Esophagus muscularis mucosa (tissue), 4 donors: ENCODE measurements around the gene CCDC169. TPM values are rescaled to one million over a fixed set of nuclear protein-coding genes. Genes with fewer than 3 reads are reported as not detected.

Experiments
- DNase-seq: peaks from one replicate; pipeline ENCODE4 v3.0.0-alpha.2; 2017; ENCODE audit errors: extremely low spot score
- H3K27ac ChIP-seq, 4 donors: fragments of 200-600 bp; sonication (generic); replicated peaks in 1 of 4; 1 replicate in 3 of 4; 2 replicates in 1 of 4; pipeline ENCODE4 v1.5.1; 2016 to 2019; ENCODE audit warnings: mild to moderate bottlenecking in 1 of 4
- H3K27me3 ChIP-seq, 4 donors: fragments of 200-600 bp; sonication (generic); one replicate each; pipeline versions ENCODE4 v1.5.1 to v1.6.0; 2016 to 2019
- H3K36me3 ChIP-seq, 4 donors: fragments of 200-600 bp; sonication (generic); one replicate each; pipeline ENCODE4 v1.5.1; 2016 to 2019
- H3K4me1 ChIP-seq, 4 donors: fragments of 200-600 bp; sonication (generic); one replicate each; pipeline ENCODE4 v1.5.1; 2016 to 2019
- H3K4me3 ChIP-seq, 4 donors: fragments of 200-600 bp; sonication (generic); 1 replicate in 2 of 4; 2 replicates in 2 of 4; pipeline ENCODE4 v1.5.1; 2016 to 2019; ENCODE audit warnings: mild to moderate bottlenecking in 4 of 4, moderate library complexity in 1 of 4
- H3K9me3 ChIP-seq, 4 donors: fragments of 200-600 bp; sonication (generic); 1 replicate in 3 of 4; 2 replicates in 1 of 4; pipeline ENCODE4 v1.5.1; 2016 to 2019
- CTCF ChIP-seq, 3 experiments: fragments of 200-600 bp in 2 of 3; fragments of 450-650 bp in 1 of 3; sonication (generic) in 2 of 3; IDR thresholded peaks; one replicate each; pipeline ENCODE4 v1.5.1; 2017 to 2019; ENCODE audit warnings: antibody characterized with exemption in 3 of 3, mild to moderate bottlenecking in 2 of 3, moderate library complexity in 1 of 3
- EP300 ChIP-seq: sonication (generic); formaldehyde crosslinking; IDR thresholded peaks from one replicate; pipeline ENCODE4 v1.6.1; 2017; ENCODE audit warnings: antibody characterized with exemption
- POLR2A ChIP-seq: fragments of 450-650 bp; IDR thresholded peaks from one replicate; pipeline ENCODE4 v1.6.1; 2017; ENCODE audit warnings: antibody characterized with exemption, moderate library complexity, mild to moderate bottlenecking, low read depth
- POLR2AphosphoS5 ChIP-seq, 2 donors: sonication (generic); formaldehyde crosslinking; IDR thresholded peaks; one replicate each; pipeline ENCODE4 v1.6.1; 2017; ENCODE audit warnings: antibody characterized with exemption in 2 of 2
- WGBS: methylation state at CpG from one replicate; pipeline ENCODE4 v1.1.5; 2018; 5-methylcytosine and 5-hydroxymethylcytosine counted together
- intact Hi-C: fragments of 100-400 bp; cut with DNase I; formaldehyde crosslinking; loops from one replicate; pipeline ENCODE4 v1.15.1; 2023
- total RNA-seq, 4 donors: library from RNA; depleted of rRNA; stranded (reverse); fragments of >200 nt; gene quantifications; one replicate each; pipeline versions ENCODE4 v1.1.0 to v1.2.1, GENCODE V29; 2016

Gene CCDC169
- total RNA-seq, 4 donors from 2014 or later = 0.42 to 1.6 (median 0.84) TPM

- Histone ChIP-seq H3K4me1 (peaks cover 0 to 9% (median 0%) of the 10 kb centered on the region in 4 donors), H3K27ac (no peak overlapping the region), H3K36me3 (no peaks in the 10 kb centered on the region), H3K4me3 (no peak overlapping the region), H3K27me3 (no peaks in the 10 kb centered on the region), H3K9me3 (no peaks in the 10 kb centered on the region)
- peak; percentile 76 to 86 (median 86) for TF ChIP-seq CTCF (IDR thresholded peaks at IDR 0.05)
- no peak for TF ChIP-seq POLR2AphosphoS5 (IDR thresholded peaks at IDR 0.05)
- intact Hi-C loops = loop anchor here (5.0 kb wide), 3 partner anchors 59 to 454 kb away; no protein-coding TSS in a partner anchor
- WGBS = 43% methylated on average over 6 of the region's 6 CpGs
- no peak for DNase-seq
Measured at GRCh38 chr13:36282821-36283432, 14.7 kb downstream of the CCDC169 start.

GRCh38 chr13:36275190-36276002 lies 22.2 kb downstream of the CCDC169 start:
- no peak for DNase-seq
- Histone ChIP-seq H3K36me3 (no peaks in the 10 kb centered on the region), H3K4me3 (no peak overlapping the region), H3K9me3 (no peaks in the 10 kb centered on the region), H3K27me3 (no peaks in the 10 kb centered on the region), H3K4me1 (no peaks in the 10 kb centered on the region), H3K27ac (no peak overlapping the region)
- WGBS = 62% methylated on average over 3 of the region's 3 CpGs
- intact Hi-C loops = loop anchor here (1.0 to 5.0 kb wide), 2 partner anchors 143 to 297 kb away; partner anchors contain the start of gene DCLK1
- TF ChIP-seq EP300 (no peak), CTCF (IDR thresholded peaks at IDR 0.05) (peak; percentile 60 to 73 (median 64))

- intact Hi-C loops = no loop called here
- no peaks in the 10 kb centered on the region for H3K27me3 ChIP-seq
- no peak overlapping the region for H3K27ac ChIP-seq
- TF ChIP-seq EP300 = no peak
- no peak for TF ChIP-seq POLR2AphosphoS5 (IDR thresholded peaks at IDR 0.05)
- no peak for TF ChIP-seq CTCF (IDR thresholded peaks at IDR 0.05)
- no peak for TF ChIP-seq POLR2A
- no peaks in the 10 kb centered on the region for H3K36me3 ChIP-seq
- 95% methylated on average over 2 of the region's 2 CpGs for WGBS
- H3K9me3 ChIP-seq = no peaks in the 10 kb centered on the region
- no peaks in the 10 kb centered on the region for H3K4me1 ChIP-seq
- no peak overlapping the region for H3K4me3 ChIP-seq
- DNase-seq = no peak
Measured at GRCh38 chr13:36273431-36273830, 24.2 kb downstream of the CCDC169 start.

GRCh38 chr13:36261976-36262375 lies 35.6 kb downstream of the CCDC169 start:
- no peak for DNase-seq
- Histone ChIP-seq H3K4me3 (no peak overlapping the region), H3K27me3 (no peaks in the 10 kb centered on the region), H3K9me3 (no peaks in the 10 kb centered on the region), H3K27ac (no peak overlapping the region), H3K36me3 (no peaks in the 10 kb centered on the region), H3K4me1 (peaks cover 0 to 9% (median 0%) of the 10 kb centered on the region in 4 donors)
- no peak for TF ChIP-seq CTCF (IDR thresholded peaks at IDR 0.05)
- TF ChIP-seq EP300 = no peak
- TF ChIP-seq POLR2AphosphoS5 (IDR thresholded peaks at IDR 0.05) = peak in 1 of 2 donors; percentile 20
- intact Hi-C loops = no loop called here
